ENCODE measurements around the gene PDE4D.

DNA sequence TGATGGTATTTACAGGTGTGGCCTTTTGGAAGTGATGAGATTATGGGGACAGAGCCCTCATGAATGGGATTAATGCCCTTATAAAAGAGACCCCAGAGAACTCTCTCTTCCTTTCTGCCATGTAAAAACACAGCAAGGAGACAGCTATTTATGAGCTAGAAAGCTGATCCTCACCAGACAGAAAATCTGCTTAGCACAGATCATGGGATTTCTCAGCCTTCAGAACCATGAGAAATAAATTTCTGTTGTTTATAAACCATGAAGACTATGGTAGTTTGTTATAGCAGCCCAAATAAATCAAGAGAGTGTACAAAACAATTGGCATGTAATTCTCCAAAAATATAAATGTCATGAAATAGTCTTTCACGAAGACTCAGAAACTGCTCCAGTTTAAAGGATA, 211.0 kb downstream of the PDE4D start:
- TF ChIP-seq, protein P1, sequence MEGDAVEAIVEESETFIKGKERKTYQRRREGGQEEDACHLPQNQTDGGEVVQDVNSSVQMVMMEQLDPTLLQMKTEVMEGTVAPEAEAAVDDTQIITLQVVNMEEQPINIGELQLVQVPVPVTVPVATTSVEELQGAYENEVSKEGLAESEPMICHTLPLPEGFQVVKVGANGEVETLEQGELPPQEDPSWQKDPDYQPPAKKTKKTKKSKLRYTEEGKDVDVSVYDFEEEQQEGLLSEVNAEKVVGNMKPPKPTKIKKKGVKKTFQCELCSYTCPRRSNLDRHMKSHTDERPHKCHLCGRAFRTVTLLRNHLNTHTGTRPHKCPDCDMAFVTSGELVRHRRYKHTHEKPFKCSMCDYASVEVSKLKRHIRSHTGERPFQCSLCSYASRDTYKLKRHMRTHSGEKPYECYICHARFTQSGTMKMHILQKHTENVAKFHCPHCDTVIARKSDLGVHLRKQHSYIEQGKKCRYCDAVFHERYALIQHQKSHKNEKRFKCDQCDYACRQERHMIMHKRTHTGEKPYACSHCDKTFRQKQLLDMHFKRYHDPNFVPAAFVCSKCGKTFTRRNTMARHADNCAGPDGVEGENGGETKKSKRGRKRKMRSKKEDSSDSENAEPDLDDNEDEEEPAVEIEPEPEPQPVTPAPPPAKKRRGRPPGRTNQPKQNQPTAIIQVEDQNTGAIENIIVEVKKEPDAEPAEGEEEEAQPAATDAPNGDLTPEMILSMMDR (conservative IDR thresholded peaks at IDR 0.05; ENCODE audit: low read length), result no peak
- TF ChIP-seq EZH2phosphoT487 (IDR thresholded peaks at IDR 0.05; ENCODE audit: borderline replicate concordance, low read depth, low read length), result no peak
